Cardiac muscle cell (in vitro differentiated cells and primary cell): ENCODE measurements around the gene RAB40A. TPM values are rescaled to one million over a fixed set of nuclear protein-coding genes. Genes with fewer than 3 reads are reported as not detected.

Experiments
- polyA plus RNA-seq: library from polyadenylated mRNA; unstranded; fragments of >200 nt; fragmentation: Nextera tagmentation; extraction: Ambion mirVana; gene quantifications from 2 replicates; pipeline ENCODE4 v1.2.1, GENCODE V29; 2016
- total RNA-seq: library from RNA; depleted of rRNA; stranded (reverse); fragments of >200 nt; gene quantifications from 2 replicates; pipeline ENCODE4 v1.2.3, GENCODE V29; 2016

RAB40A gene
- total and polyA plus RNA-seq, 2 experiments from 2014 or later: 2.4 to 2.9 TPM

Other genes starting within 250 kb of the RAB40A start
- 0.15 and 0.78 TPM in 2 replicates for gene TCEAL5, start 242.7 kb downstream of the RAB40A start, total RNA-seq
- 1.3 TPM in 1 of 2 replicates, not detected in the other for gene TCEAL5, start 242.7 kb downstream of the RAB40A start, polyA plus RNA-seq
- gene BEX2, start 208.5 kb downstream of the RAB40A start, total RNA-seq: 113 and 142 TPM in 2 replicates
- 169 and 188 TPM in 2 replicates for gene BEX2, start 208.5 kb downstream of the RAB40A start, polyA plus RNA-seq
- 3.5 and 7.0 TPM in 2 replicates for gene TCEAL7, start 189.2 kb downstream of the RAB40A start, total RNA-seq
- gene TCEAL7, start 189.2 kb downstream of the RAB40A start, polyA plus RNA-seq: 7.9 and 9.0 TPM in 2 replicates
- 132 and 171 TPM in 2 replicates for gene TCEAL9, start 163.0 kb downstream of the RAB40A start, total RNA-seq
- 287 and 422 TPM in 2 replicates for gene TCEAL9, start 163.0 kb downstream of the RAB40A start, polyA plus RNA-seq
- gene BEX3, start 143.0 kb downstream of the RAB40A start, total RNA-seq: 1,498 and 1,502 TPM in 2 replicates
- gene BEX3, start 143.0 kb downstream of the RAB40A start, polyA plus RNA-seq: 2,140 and 2,284 TPM in 2 replicates
- gene TCEAL4, start 66.0 kb upstream of the RAB40A start, total RNA-seq: 65.9 and 77.6 TPM in 2 replicates
- gene TCEAL4, start 66.0 kb upstream of the RAB40A start, polyA plus RNA-seq: 106 and 127 TPM in 2 replicates
- gene TCEAL3, start 88.5 kb upstream of the RAB40A start, total RNA-seq: 11.8 and 23.0 TPM in 2 replicates
- 16.5 and 20.0 TPM in 2 replicates for gene TCEAL3, start 88.5 kb upstream of the RAB40A start, polyA plus RNA-seq
- gene TCEAL1, start 109.5 kb upstream of the RAB40A start, total RNA-seq: 93.8 and 121 TPM in 2 replicates
- gene TCEAL1, start 109.5 kb upstream of the RAB40A start, polyA plus RNA-seq: 51.5 and 66.3 TPM in 2 replicates
- gene MORF4L2, start 167.2 kb upstream of the RAB40A start, total RNA-seq: 796 and 838 TPM in 2 replicates
- 629 and 674 TPM in 2 replicates for gene MORF4L2, start 167.2 kb upstream of the RAB40A start, polyA plus RNA-seq
- not detected in 2 replicates for gene TMEM31, start 191.4 kb upstream of the RAB40A start, total RNA-seq
- gene TMEM31, start 191.4 kb upstream of the RAB40A start, polyA plus RNA-seq: 1.7 and 1.8 TPM in 2 replicates